Cardiac fibroblast (primary cell): ENCODE results near the gene IGF2R.

ENCODE experiments used
- DNase-seq, 2 donors: peaks; one replicate each; pipeline versions ENCODE4 v3.0.0 to v3.0.0-alpha.2; 2010; ENCODE audit warnings: low read depth in 2 of 2
- H3K4me3 ChIP-seq, 2 donors: replicated peaks in 1 of 2; 1 replicate in 1 of 2; 2 replicates in 1 of 2; pipeline ENCODE4 v1.5.1; 2011; ENCODE audit warnings: low read depth in 2 of 2, low read length in 2 of 2, mild to moderate bottlenecking in 2 of 2, moderate library complexity in 1 of 2
- TF ChIP-seq, protein P1 (sequence below): IDR thresholded peaks from one replicate; pipeline ENCODE4 v1.5.1; 2011; ENCODE audit warnings: low read depth, mild to moderate bottlenecking, low read length, inconsistent platforms

IGF2R gene

DNA sequence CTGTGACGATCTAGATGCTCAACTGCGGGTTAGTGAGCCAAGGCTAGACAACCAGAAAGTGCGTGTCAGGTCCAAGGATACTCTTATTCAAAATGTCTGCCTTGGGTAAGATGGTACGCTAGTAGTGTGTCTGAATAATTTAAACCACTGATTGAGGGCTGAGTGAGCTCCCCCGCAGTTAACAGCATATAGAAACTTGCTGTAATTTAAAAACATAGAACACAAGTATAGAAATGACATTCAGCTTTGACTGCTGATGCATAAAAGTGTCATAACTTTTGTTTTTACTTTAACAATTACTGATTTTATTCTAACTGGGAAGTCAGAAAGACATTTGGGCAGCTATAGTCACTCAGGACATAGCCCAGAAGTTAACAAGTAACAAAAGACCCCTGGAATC is 107.1 kb downstream of the IGF2R start:
- no peak for DNase-seq
- TF ChIP-seq, protein P1, sequence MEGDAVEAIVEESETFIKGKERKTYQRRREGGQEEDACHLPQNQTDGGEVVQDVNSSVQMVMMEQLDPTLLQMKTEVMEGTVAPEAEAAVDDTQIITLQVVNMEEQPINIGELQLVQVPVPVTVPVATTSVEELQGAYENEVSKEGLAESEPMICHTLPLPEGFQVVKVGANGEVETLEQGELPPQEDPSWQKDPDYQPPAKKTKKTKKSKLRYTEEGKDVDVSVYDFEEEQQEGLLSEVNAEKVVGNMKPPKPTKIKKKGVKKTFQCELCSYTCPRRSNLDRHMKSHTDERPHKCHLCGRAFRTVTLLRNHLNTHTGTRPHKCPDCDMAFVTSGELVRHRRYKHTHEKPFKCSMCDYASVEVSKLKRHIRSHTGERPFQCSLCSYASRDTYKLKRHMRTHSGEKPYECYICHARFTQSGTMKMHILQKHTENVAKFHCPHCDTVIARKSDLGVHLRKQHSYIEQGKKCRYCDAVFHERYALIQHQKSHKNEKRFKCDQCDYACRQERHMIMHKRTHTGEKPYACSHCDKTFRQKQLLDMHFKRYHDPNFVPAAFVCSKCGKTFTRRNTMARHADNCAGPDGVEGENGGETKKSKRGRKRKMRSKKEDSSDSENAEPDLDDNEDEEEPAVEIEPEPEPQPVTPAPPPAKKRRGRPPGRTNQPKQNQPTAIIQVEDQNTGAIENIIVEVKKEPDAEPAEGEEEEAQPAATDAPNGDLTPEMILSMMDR: no peak
- H3K4me3 ChIP-seq: no peak overlapping the region

DNA sequence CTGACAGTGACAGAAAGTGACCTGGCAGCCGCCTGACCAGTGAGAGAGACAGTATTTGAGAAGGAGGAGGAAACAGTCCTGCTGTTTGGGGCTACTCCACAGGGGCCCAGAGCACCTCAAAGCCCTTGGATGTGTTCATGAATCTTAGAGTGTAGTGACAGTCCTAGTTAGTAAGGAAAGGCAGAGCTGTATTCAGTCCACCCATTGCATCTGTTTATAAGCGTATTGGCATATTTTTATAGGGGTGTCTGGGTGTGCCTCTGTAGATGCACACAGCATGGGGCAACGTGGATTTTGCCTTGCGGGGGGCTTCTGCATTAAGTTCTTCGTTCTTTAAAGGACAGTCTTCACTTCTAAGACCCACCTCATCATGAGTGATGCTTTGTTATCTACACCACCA is 108.1 kb downstream of the IGF2R start:
- TF ChIP-seq, protein P1: no peak
- H3K4me3 ChIP-seq: no peak overlapping the region

DNA sequence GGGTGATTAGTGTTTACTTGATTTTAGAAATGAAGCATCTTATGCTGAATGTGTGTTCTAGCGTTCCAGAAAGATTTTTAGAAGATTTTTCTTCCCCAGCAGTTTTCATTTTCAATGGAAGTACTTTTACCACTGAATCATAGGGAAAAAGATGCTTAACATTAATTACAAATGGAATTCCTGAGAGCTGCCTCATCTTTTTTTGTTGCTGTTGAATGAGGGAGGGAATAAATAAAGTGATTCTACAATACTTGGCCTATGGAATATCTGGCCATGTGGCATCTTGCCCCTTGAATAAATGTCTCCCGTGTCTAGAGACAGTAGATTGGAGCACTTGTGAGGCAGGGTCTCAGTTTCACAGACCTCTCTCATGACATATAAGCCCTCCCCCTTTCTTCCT is 108.6 kb downstream of the IGF2R start:
- TF ChIP-seq, protein P1: no peak
- no peak overlapping the region for H3K4me3 ChIP-seq
- DNase-seq: no peak

More for the DNA sequence above, 108.1 kb downstream of the IGF2R start:
- DNase-seq: no peak

DNA sequence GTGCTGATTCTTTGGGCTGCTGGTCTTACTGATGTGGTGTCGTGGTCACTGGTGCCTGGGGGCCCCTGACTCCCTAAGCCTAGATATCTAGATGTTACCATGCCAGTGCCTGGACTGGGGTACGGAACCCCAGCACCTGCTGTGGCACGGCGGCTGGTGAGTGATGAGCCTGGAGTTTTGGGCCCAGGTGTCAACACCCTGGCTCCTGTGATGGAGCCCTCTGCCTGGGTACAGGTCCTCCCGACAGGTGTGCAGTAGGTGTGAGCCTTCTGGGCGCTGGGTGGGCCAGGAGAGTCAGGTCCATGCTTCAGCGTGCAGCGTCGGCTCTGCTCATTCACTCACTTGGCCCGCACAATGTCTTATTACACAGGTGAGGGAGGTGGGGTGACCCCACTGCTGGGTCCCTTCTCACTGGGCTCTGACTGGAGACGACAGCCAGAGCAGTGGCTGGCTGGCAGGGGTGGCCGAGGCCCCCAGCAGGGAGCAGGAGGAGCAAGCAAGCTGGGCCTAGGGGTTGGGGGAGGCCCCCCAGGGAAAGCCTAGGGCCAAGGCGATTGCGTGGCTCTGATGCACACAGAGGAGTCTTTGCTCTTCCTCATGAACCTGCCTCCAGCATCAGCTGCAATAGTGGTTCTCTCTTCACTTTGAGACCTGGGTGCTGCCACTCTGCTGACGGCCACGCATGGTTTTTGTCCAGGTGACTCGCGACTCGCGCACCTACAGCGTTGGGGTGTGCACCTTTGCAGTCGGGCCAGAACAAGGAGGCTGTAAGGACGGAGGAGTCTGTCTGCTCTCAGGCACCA is 110.2 kb downstream of the IGF2R start:
- H3K4me3 ChIP-seq: no peak overlapping the region
- DNase-seq: no peak
- TF ChIP-seq, protein P1: no peak

DNA sequence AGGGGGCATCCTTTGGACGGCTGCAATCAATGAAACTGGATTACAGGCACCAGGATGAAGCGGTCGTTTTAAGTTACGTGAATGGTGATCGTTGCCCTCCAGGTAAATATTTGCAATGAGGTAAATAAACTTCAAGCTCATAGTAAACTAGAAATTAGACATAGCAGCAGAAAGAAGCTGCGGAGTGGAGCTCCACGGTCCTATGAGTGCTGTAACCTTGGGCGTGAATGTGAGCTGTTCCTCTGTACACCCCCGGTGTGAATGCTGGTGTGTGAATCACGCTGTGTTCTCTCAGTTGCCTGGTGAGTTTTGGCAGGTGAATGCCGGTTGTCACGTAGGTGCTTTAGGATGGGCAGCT is 110.8 kb downstream of the IGF2R start:
- H3K4me3 ChIP-seq: no peak overlapping the region
- DNase-seq: no peak

DNA sequence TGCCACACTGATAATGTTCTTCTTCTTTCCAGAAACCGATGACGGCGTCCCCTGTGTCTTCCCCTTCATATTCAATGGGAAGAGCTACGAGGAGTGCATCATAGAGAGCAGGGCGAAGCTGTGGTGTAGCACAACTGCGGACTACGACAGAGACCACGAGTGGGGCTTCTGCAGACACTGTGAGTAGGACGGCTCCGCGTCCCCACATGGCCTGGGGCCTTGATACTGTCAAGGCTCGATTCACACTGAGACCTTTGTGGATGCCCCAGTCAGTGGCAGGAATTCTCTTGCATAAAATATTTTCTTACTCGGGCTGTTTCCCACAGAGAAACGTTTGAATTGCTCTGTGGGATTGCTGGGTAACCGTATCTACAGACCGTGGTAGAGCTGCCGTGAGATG is 111.2 kb downstream of the IGF2R start:
- TF ChIP-seq, protein P1: no peak
- no peak overlapping the region for H3K4me3 ChIP-seq
- DNase-seq: no peak

More for the DNA sequence above, 110.8 kb downstream of the IGF2R start:
- TF ChIP-seq, protein P1: no peak

DNA sequence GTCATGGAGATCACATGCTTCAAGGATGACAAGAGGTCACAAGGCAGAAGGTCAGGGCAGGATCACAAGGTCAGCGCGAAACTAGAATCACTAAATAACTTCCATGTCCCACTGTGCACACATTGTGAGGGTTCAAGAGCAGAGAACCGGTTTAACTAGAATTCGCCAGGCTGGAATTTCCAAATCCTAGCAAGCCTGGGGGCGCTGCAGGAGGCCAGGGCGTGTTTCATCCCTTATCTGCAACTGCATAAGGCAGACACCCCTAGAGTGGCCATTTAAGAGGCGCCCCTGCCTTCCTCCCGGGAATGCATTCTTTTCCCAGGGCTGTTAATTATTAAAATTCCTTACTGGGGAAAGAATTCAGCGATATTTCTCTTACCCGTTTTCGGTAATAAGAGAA is 112.5 kb downstream of the IGF2R start:
- TF ChIP-seq, protein P1: no peak
- DNase-seq: no peak
- no peak overlapping the region for H3K4me3 ChIP-seq
